Heart left ventricle (tissue), 16 donors: ENCODE data around the gene RNF150. TPM values are rescaled to one million over a fixed set of nuclear protein-coding genes. Genes with fewer than 3 reads are reported as not detected.
A peak's percentile ranks its signal among the peaks of the same experiment; 100 is the strongest.

Source experiments
- ATAC-seq, 4 donors: fragments of 200-7000 bp; cut with Tn5 transposase; one replicate each; pipeline ENCODE4 v1.9.1; 2020 to 2022; ENCODE audit warnings: moderate library complexity in 4 of 4, mild to moderate bottlenecking in 3 of 4, moderate number of reproducible peaks in 1 of 4
- DNase-seq, 5 donors: peaks; one replicate each; pipeline ENCODE4 v3.0.0-alpha.2; 2020
- H3K27ac ChIP-seq, 12 donors: fragments of 200-600 bp; sonication (generic) in 4 of 12; one replicate each; pipeline versions ENCODE4 v1.5.0 to v1.8.0; 2016 to 2022; ENCODE audit warnings: mild to moderate bottlenecking in 2 of 12
- H3K27me3 ChIP-seq, 9 donors: fragments of 200-600 bp; sonication (generic) in 2 of 9; one replicate each; pipeline versions ENCODE4 v1.5.1 to v1.8.0; 2016 to 2022; ENCODE audit warnings: mild to moderate bottlenecking in 3 of 9
- H3K36me3 ChIP-seq, 9 donors: fragments of 200-600 bp; sonication (generic) in 2 of 9; one replicate each; pipeline versions ENCODE4 v1.5.0 to v1.8.0; 2018 to 2022; ENCODE audit warnings: mild to moderate bottlenecking in 2 of 9
- H3K4me1 ChIP-seq, 12 donors: fragments of 200-600 bp; sonication (generic) in 4 of 12; one replicate each; pipeline versions ENCODE4 v1.5.0 to v1.8.0; 2016 to 2022; ENCODE audit warnings: mild to moderate bottlenecking in 3 of 12
- H3K4me3 ChIP-seq, 12 donors: fragments of 200-600 bp; sonication (generic) in 4 of 12; one replicate each; pipeline versions ENCODE4 v1.5.0 to v1.8.0; 2017 to 2022; ENCODE audit warnings: mild to moderate bottlenecking in 9 of 12, moderate library complexity in 4 of 12
- H3K9me3 ChIP-seq, 12 donors: fragments of 200-600 bp; sonication (generic) in 4 of 12; one replicate each; pipeline versions ENCODE4 v1.5.0 to v1.8.0; 2016 to 2022; ENCODE audit warnings: mild to moderate bottlenecking in 1 of 12
- POLR2A ChIP-seq, 2 donors: fragments of 450-650 bp; IDR thresholded peaks; one replicate each; pipeline ENCODE4 v1.6.1; 2017; ENCODE audit warnings: antibody characterized with exemption in 2 of 2, mild to moderate bottlenecking in 2 of 2, moderate library complexity in 2 of 2
- WGBS, 4 donors: extraction: QIAGEN DNeasy Blood & Tissue Kit in 2 of 4; methylation state at CpG; one replicate each; pipeline versions ENCODE4 v1.1.5 to v1.1.7; 2013 to 2018; 5-methylcytosine and 5-hydroxymethylcytosine counted together
- intact Hi-C, 10 donors: fragments of 100-400 bp; cut with DNase I; formaldehyde crosslinking; loops; one replicate each; pipeline versions ENCODE4 v1.11.1 to v1.14.2; 2022
- polyA plus RNA-seq, 2 donors: library from polyadenylated mRNA; stranded (reverse); fragments of 200-250 nt; gene quantifications; one replicate each; pipeline ENCODE4 v1.2.3, GENCODE V29; 2013
- total RNA-seq, 9 donors: library from RNA; depleted of rRNA in 2 of 9; stranded (reverse); fragments of >200 nt in 2 of 9; fragmentation: NEBNext Ultra II Directional in 3 of 9; extraction: Animal tissue kit (Norgen Biotek cat#: 25700) in 3 of 9; gene quantifications; one replicate each; pipeline versions ENCODE4 v1.1.0 to v1.2.4, GENCODE V29; 2016 to 2023
- TF ChIP-seq, protein P1 (sequence below), 12 donors: fragments of 200-600 bp; sonication (generic) in 4 of 12; IDR thresholded peaks; one replicate each; pipeline versions ENCODE4 v1.5.0 to v1.8.0; 2018 to 2022; ENCODE audit warnings: antibody characterized with exemption in 12 of 12, mild to moderate bottlenecking in 5 of 12
- donor health status: ischemic (EF 13 %, LVEDD 7.1; RV severe dilation, severe dysfunction).
- donor health status: healthy with polysubstance abuse.
- donor health status: DM: no; HTN: yes; CAD: no.
- donor health status: DM: no; HTN: no; CAD: no.
- donor health status: ischemic (EF 25% LVEDD 6.9; RV normal size, moderate dysfunction).
- donor health status: ischemic (EF 25% LVEDD 5.7; RV mildly dilated, moderate dysfunction).
- donor health status: healthy.
- donor health status: DM: yes; HTN: yes; CAD: no.
- donor health status: ischemic (EF 35%, LVEDD 5.7; RV mildly dilated, moderate dysfunction).
- donor health status: nonischemic (EF 11% LVEDD 7.7; RV severe dilation, severe dysfunction).
- donor health status: DM: yes; HTN: yes; CAD: no.
- donor health status: PGD.
- donor health status: ischemic (EF 29% LVEDD 5.4; RV normal size, mild dysfunction).
- donor health status: nonischemic (EF 23%, LVEDD 6.1; RV moderate dilation, normal function).

The RNF150 gene
- total and polyA plus RNA-seq, 11 donors = 11.9 to 146 (median 72.5) TPM

DNA sequence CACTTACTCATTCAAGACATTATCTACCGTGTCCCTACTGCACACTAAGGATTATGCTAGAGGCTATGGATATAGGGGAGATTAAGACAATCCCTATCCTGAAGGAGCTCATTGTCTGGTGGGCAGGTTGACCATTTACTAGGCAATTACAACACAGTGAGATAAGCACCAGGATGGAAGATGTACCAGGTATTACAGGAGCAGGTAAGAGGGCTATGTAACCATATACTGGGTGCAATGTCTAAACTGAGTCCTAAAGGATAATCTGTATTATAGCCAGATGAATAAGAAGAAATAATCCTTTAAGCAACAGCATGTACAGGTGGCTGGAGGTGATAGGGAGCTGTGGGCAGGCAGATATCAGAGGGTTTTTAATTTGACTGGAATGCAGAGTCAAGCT lies 263.8 kb downstream of the RNF150 start:
- TF ChIP-seq, protein P1, sequence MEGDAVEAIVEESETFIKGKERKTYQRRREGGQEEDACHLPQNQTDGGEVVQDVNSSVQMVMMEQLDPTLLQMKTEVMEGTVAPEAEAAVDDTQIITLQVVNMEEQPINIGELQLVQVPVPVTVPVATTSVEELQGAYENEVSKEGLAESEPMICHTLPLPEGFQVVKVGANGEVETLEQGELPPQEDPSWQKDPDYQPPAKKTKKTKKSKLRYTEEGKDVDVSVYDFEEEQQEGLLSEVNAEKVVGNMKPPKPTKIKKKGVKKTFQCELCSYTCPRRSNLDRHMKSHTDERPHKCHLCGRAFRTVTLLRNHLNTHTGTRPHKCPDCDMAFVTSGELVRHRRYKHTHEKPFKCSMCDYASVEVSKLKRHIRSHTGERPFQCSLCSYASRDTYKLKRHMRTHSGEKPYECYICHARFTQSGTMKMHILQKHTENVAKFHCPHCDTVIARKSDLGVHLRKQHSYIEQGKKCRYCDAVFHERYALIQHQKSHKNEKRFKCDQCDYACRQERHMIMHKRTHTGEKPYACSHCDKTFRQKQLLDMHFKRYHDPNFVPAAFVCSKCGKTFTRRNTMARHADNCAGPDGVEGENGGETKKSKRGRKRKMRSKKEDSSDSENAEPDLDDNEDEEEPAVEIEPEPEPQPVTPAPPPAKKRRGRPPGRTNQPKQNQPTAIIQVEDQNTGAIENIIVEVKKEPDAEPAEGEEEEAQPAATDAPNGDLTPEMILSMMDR (IDR thresholded peaks at IDR 0.05) = no peak
- no peak for TF ChIP-seq POLR2A (IDR thresholded peaks at IDR 0.05)
- H3K36me3 ChIP-seq = peaks cover 0 to 7% (median 0%) of the 10 kb centered on the region in 9 donors
- no peak overlapping the region for H3K4me3 ChIP-seq
- no peaks in the 10 kb centered on the region for H3K27me3 ChIP-seq
- WGBS, 4 donors = 86 to 94% (median 90%) methylated on average over 1 of the region's 1 CpG
- no peak overlapping the region for H3K27ac ChIP-seq
- peaks cover 0 to 35% (median 10%) of the 10 kb centered on the region in 12 donors for H3K4me1 ChIP-seq
- H3K9me3 ChIP-seq = no peaks in the 10 kb centered on the region
- ATAC-seq (no peak), DNase-seq (no peak)
- intact Hi-C loops = loop anchor here in 4 of 10 donors (10.0 kb wide), 1 partner anchor 115 kb away; no protein-coding TSS in a partner anchor

- no peak for TF ChIP-seq POLR2A (IDR thresholded peaks at IDR 0.05)
- TF ChIP-seq, protein P1 (IDR thresholded peaks at IDR 0.05) = no peak
- intact Hi-C loops = loop anchor here in 4 of 10 donors (10.0 kb wide), 1 partner anchor 117 kb away; no protein-coding TSS in a partner anchor
- Histone ChIP-seq H3K4me1 (peaks cover 0 to 39% (median 12%) of the 10 kb centered on the region in 12 donors), H3K27me3 (no peaks in the 10 kb centered on the region), H3K27ac (peak overlapping the region in 7 of 12 donors; percentile 6 to 66 (median 39)), H3K4me3 (no peak overlapping the region), H3K9me3 (no peaks in the 10 kb centered on the region), H3K36me3 (peaks cover 0 to 10% (median 0%) of the 10 kb centered on the region in 9 donors)
- 47 to 66% (median 54%) methylated on average over 3 of the region's 3 CpGs for WGBS, 4 donors
- no peak for DNase-seq
- ATAC-seq = peak; percentile 56 to 73 (median 70)
These were observed 265.9 kb downstream of the RNF150 start for GRCh38 chr4:140867356-140867755.

GRCh38 chr4:140866492-140867005 lies 266.7 kb downstream of the RNF150 start:
- no peaks in the 10 kb centered on the region for H3K27me3 ChIP-seq
- TF ChIP-seq, protein P1 (IDR thresholded peaks at IDR 0.05) = no peak
- no peak for TF ChIP-seq POLR2A (IDR thresholded peaks at IDR 0.05)
- ATAC-seq (no peak), DNase-seq (no peak)
- 72 to 79% (median 75%) methylated on average over 5 of the region's 5 CpGs for WGBS, 4 donors
- intact Hi-C loops = loop anchor here in 4 of 10 donors (10.0 kb wide), 1 partner anchor 118 kb away; no protein-coding TSS in a partner anchor
- H3K27ac ChIP-seq = peak overlapping the region in 4 of 12 donors; percentile 6 to 66 (median 32)
- H3K4me3 ChIP-seq = no peak overlapping the region
- H3K4me1 ChIP-seq = peaks cover 0 to 41% (median 12%) of the 10 kb centered on the region in 12 donors
- peaks cover 0 to 10% (median 0%) of the 10 kb centered on the region in 9 donors for H3K36me3 ChIP-seq
- H3K9me3 ChIP-seq = no peaks in the 10 kb centered on the region

DNA sequence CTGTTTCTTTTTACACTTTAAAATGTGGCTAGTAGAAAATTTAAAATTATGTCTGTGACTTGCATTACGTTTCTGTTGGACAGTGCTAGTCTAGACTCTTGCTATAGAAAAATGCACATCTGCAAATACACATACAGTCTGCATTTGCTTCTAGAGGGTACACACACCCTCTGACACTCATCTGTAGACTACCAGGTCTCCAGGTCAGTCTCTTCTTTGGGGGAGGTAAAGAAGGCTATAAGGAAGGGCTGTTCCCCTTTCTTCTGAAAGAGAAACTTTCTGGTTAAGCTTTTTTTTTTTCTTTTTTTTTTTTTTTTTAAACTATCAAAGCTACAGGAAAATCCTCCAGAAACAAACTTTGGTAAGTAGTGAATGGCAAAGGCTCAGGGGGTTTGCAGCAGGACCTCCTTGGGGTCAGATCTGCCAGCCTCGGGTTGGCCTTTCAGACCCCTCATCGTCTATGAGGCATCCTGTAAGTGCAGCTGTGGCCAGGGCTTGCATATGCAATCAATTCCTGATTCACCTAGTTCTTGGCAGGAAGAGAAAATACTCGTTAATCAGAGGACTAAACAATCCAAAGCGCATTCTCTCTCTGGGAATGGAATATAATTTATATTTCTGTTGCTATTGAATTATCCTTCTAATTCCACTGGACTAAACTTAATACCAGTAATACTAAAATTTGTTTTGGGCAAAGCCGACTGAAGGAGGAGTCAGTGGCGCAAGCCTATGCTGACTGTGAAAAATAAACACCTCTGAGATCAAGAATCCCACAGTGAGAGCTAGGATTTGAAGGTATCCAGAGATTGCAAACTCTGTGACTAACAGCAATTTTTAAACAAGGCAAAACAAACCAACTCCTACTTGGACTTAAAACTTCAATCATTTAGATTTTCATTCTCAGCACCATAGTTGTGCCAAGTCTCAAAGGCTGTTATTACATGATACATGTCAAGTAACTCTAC lies 267.7 kb downstream of the RNF150 start:
- WGBS, 4 donors = 76 to 86% (median 82%) methylated on average over 7 of the region's 7 CpGs
- no peaks in the 10 kb centered on the region for H3K27me3 ChIP-seq
- H3K4me1 ChIP-seq = peaks cover 0 to 36% (median 9%) of the 10 kb centered on the region in 12 donors
- TF ChIP-seq POLR2A (IDR thresholded peaks at IDR 0.05) = no peak
- peaks cover 0 to 10% (median 0%) of the 10 kb centered on the region in 9 donors for H3K36me3 ChIP-seq
- H3K9me3 ChIP-seq = no peaks in the 10 kb centered on the region
- ATAC-seq (no peak), DNase-seq (no peak)
- intact Hi-C loops = loop anchor here in 4 of 10 donors (10.0 kb wide), 1 partner anchor 119 kb away; no protein-coding TSS in a partner anchor
- no peak overlapping the region for H3K4me3 ChIP-seq
- peak overlapping the region in 1 of 12 donors; percentile 20 for H3K27ac ChIP-seq
